ENCODE measurements around the gene RABEPK. TPM values are rescaled to one million over a fixed set of nuclear protein-coding genes. Genes with fewer than 3 reads are reported as not detected.

Gene RABEPK
- total and polyA plus RNA-seq, 2 of the 4 experiments (the other 2 are of a cell fraction): 43.9 to 59.7 TPM

GRCh38 chr9:125153712-125154367, 46.5 kb upstream of the RABEPK start:
- Histone ChIP-seq H3K36me3 (ENCODE audit: control insufficient read depth, insufficient read depth, low read length) (peaks cover 35% of the 10 kb centered on the region), H3K23ac (ENCODE audit: low read depth, low read length) (no peak overlapping the region), H4K5ac (ENCODE audit: low read depth, low read length) (no peak overlapping the region), H4K91ac (ENCODE audit: insufficient read depth, low read depth, low read length) (no peak overlapping the region), H3K4me2 (ENCODE audit: low read depth, low read length) (no peak overlapping the region), H2BK15ac (ENCODE audit: low read depth, low read length) (no peak overlapping the region), H3K27ac (ENCODE audit: insufficient read depth, low read length) (no peak overlapping the region), H4K20me1 (ENCODE audit: insufficient read depth, low read length) (no peaks in the 10 kb centered on the region), H2AFZ (replicated peaks; ENCODE audit: low read length, poor library complexity) (no peak overlapping the region), H3K79me1 (ENCODE audit: low read depth in 1 of 2, low read length in 2 of 2) (peaks cover 15 to 40% of the 10 kb centered on the region in 2 experiments), H3K4me1 (ENCODE audit: control insufficient read depth, insufficient read depth, low read length) (no peaks in the 10 kb centered on the region), H3K4me3 (ENCODE audit: insufficient read depth, low read depth, low read length) (no peak overlapping the region), H3K9me3 (ENCODE audit: control insufficient read depth, insufficient read depth, low read length) (no peaks in the 10 kb centered on the region), H3K14ac (replicated peaks; ENCODE audit: low read depth, low read length) (no peak overlapping the region), H2BK20ac (ENCODE audit: low read depth, low read length) (no peak overlapping the region), H2AK9ac (replicated peaks; ENCODE audit: low read depth, low read length, poor library complexity) (no peak overlapping the region), H2BK120ac (ENCODE audit: low read depth, low read length) (no peak overlapping the region), H3K56ac (ENCODE audit: extremely low read depth, insufficient read depth, low read length) (no peak overlapping the region), H3K27me3 (ENCODE audit: control insufficient read depth, insufficient read depth, low read length) (no peaks in the 10 kb centered on the region), H3K4ac (ENCODE audit: low read depth, low read length) (no peak overlapping the region), H3K18ac (ENCODE audit: low read depth, low read length) (no peak overlapping the region), H2AK5ac (ENCODE audit: low read depth, low read length) (no peak overlapping the region), H3K9me1 (ENCODE audit: insufficient read depth, low read length) (no peaks in the 10 kb centered on the region; the same call in 1 of the 2 replicates), H2BK5ac (ENCODE audit: low read depth, low read length, poor library complexity, severe bottlenecking) (no peak overlapping the region), H4K8ac (ENCODE audit: low read depth in 2 of 2, low read length in 2 of 2) (no peak overlapping the region), H3K9ac (ENCODE audit: low read depth, low read length) (no peak overlapping the region)
- DNase-seq: no peak
- no CpG with 5 or more reads among the region's 4 CpGs for WGBS, 2 experiments (ENCODE audit: extremely low coverage in 2 of 2, insufficient read length in 1 of 2)
- in situ Hi-C loops (cut with MboI; ENCODE audit: low sequenced_read_pairs): no loop called here
- intact Hi-C loops (cut with micrococcal nuclease): no loop called here
- ChIA-PET CTCF (no interaction called here), POLR2A (ENCODE audit: unreplicated experiment) (no interaction called here)
- no TSS peak for BruUV-seq (replicated peaks)
- no peak for TF ChIP-seq FOS (IDR thresholded peaks at IDR 0.05; ENCODE audit: low read depth, low read length)
- no peak for TF ChIP-seq USF2 (IDR thresholded peaks at IDR 0.05; ENCODE audit: low read depth, low read length)
- no peak for ATAC-seq (ENCODE audit: low read depth)
- dilution Hi-C loops (cut with HindIII; ENCODE audit: low sequenced_read_pairs, unreplicated experiment): no loop called here
